Naive thymus-derived CD8-positive, alpha-beta T cell (primary cell): ENCODE data around the gene HOXB7. TPM values are rescaled to one million over a fixed set of nuclear protein-coding genes. Genes with fewer than 3 reads are reported as not detected.

Source experiments
- ATAC-seq, 2 donors: fragments of 150-1000 bp; cut with Tn5 transposase in 1 of 2; sonication (Bioruptor Pico), chemical (Tn5 transposase) in 1 of 2; 1 replicate in 1 of 2; 2 replicates in 1 of 2; pipeline ENCODE4 v1.10.0; 2021; ENCODE audit warnings: mild to moderate bottlenecking in 2 of 2, moderate library complexity in 2 of 2
- POLR2A ChIA-PET: fragments of 350-600 bp; sonication (Branson Sonifier 250); formaldehyde crosslinking; loops from one replicate; lab custom pipeline; 2021; ENCODE audit warnings: antibody characterized with exemption; lab: Charles Lee
- DNase-seq, 10 donors: peaks; one replicate each; pipeline versions ENCODE4 v3.0.0 to v3.0.0-alpha.2; 2020 to 2022
- H3K27ac Mint-ChIP-seq, 10 donors: one replicate each; pipeline ENCODE4 v1.8.0; 2020 to 2022; ENCODE audit warnings: mild to moderate bottlenecking in 10 of 10, mixed read lengths in 10 of 10, moderate library complexity in 4 of 10, inconsistent platforms in 1 of 10
- H3K27me3 Mint-ChIP-seq, 5 donors: one replicate each; pipeline ENCODE4 v1.8.0; 2021 to 2022; ENCODE audit warnings: mixed read lengths in 5 of 5
- H3K36me3 Mint-ChIP-seq, 3 donors: one replicate each; pipeline ENCODE4 v1.8.0; 2020 to 2022; ENCODE audit warnings: mixed read lengths in 3 of 3, mild to moderate bottlenecking in 2 of 3, inconsistent platforms in 1 of 3
- H3K4me1 Mint-ChIP-seq, 4 donors: one replicate each; pipeline ENCODE4 v1.8.0; 2021 to 2022; ENCODE audit warnings: mixed read lengths in 4 of 4
- H3K4me3 Mint-ChIP-seq, 10 donors: one replicate each; pipeline ENCODE4 v1.8.0; 2020 to 2022; ENCODE audit warnings: mild to moderate bottlenecking in 10 of 10, mixed read lengths in 10 of 10, moderate library complexity in 6 of 10, inconsistent platforms in 1 of 10
- H3K9me3 Mint-ChIP-seq, 9 donors: one replicate each; pipeline ENCODE4 v1.8.0; 2020 to 2022; ENCODE audit warnings: mixed read lengths in 9 of 9, mild to moderate bottlenecking in 3 of 9, inconsistent platforms in 1 of 9, moderate library complexity in 1 of 9
- polyA plus RNA-seq, 3 donors: library from polyadenylated mRNA; unstranded; fragments of 300-500 nt; fragmentation: Illumina TruSeq; gene quantifications; one replicate each; pipeline ENCODE4 v1.2.3, GENCODE V29; 2021
- total RNA-seq, 8 experiments: library from RNA in 2 of 8; stranded (reverse) in 2 of 8; gene quantifications; one replicate each; pipeline ENCODE4 v1.2.3 and lab custom pipeline; 2021 to 2026

The HOXB7 gene
- total RNA-seq (not detected), polyA plus RNA-seq (under 1 TPM in 2 of 3 donors, not detected in 1; 0.22 to 0.40 TPM), total RNA-seq (lab: John Stamatoyannopoulos, UW) (0 to 0.15 (median 0.04) reads per million in 6 experiments)

GRCh38 chr17:48610282-48611211 lies at the start of gene HOXB7:
HOXB7 (minus strand) TSS chr17:48611017; CDS start chr17:48610918, 99 bp downstream.
- POLR2A ChIA-PET: interaction anchor here (0.6 to 1.9 kb wide), 4 partner anchors 11 to 130 kb away, joined by 3 to 5 read pairs (median 4); partner anchors contain the start of gene HOXB9
- H3K27me3 Mint-ChIP-seq: peaks cover 29 to 91% (median 68%) of the 10 kb centered on the region in 5 donors
- DNase-seq: peak in 9 of 10 donors; percentile 39 to 66 (median 54)
- peak within 1 kb of the TSS in 4 of 10 donors; percentile 69 to 88 (median 74) for H3K27ac Mint-ChIP-seq
- peak within 1 kb of the TSS; percentile 88 to 97 (median 94) for H3K4me3 Mint-ChIP-seq
- ATAC-seq: peak; percentile 6 to 38
- H3K9me3 Mint-ChIP-seq: no peaks in the 10 kb centered on the region
- peaks cover 21 to 46% (median 36%) of the 10 kb centered on the region in 4 donors for H3K4me1 Mint-ChIP-seq
- peaks cover 0 to 12% (median 0%) of the 10 kb centered on the region in 3 donors for H3K36me3 Mint-ChIP-seq

GRCh38 chr17:48655913-48656312 lies 45.1 kb upstream of the HOXB7 start:
- Mint-ChIP-seq H3K36me3 (no peaks in the 10 kb centered on the region), H3K27me3 (peaks cover 0 to 9% (median 5%) of the 10 kb centered on the region in 5 donors), H3K9me3 (no peaks in the 10 kb centered on the region), H3K4me1 (peaks cover 0 to 9% (median 0%) of the 10 kb centered on the region in 4 donors), H3K27ac (peak overlapping the region in 1 of 10 donors; percentile 73), H3K4me3 (no peak overlapping the region)
- no peak for ATAC-seq
- POLR2A ChIA-PET: no interaction called here
- no peak for DNase-seq

GRCh38 chr17:48649741-48650140 lies 38.9 kb upstream of the HOXB7 start:
- H3K36me3 Mint-ChIP-seq: no peaks in the 10 kb centered on the region
- H3K9me3 Mint-ChIP-seq: no peaks in the 10 kb centered on the region
- peaks cover 12 to 53% (median 37%) of the 10 kb centered on the region in 5 donors for H3K27me3 Mint-ChIP-seq
- DNase-seq (no peak), ATAC-seq (no peak)
- peaks cover 4 to 24% (median 16%) of the 10 kb centered on the region in 4 donors for H3K4me1 Mint-ChIP-seq
- POLR2A ChIA-PET: no interaction called here
- H3K4me3 Mint-ChIP-seq: no peak overlapping the region
- H3K27ac Mint-ChIP-seq: no peak overlapping the region

GRCh38 chr17:48647963-48648245 lies 37.1 kb upstream of the HOXB7 start:
- H3K36me3 Mint-ChIP-seq: no peaks in the 10 kb centered on the region
- POLR2A ChIA-PET: interaction anchor here (1.0 kb wide), 1 partner anchor 48 kb away, joined by 4 read pairs; no protein-coding TSS in a partner anchor
- no peaks in the 10 kb centered on the region for H3K9me3 Mint-ChIP-seq
- ATAC-seq (no peak), DNase-seq (no peak)
- peaks cover 29 to 71% (median 51%) of the 10 kb centered on the region in 5 donors for H3K27me3 Mint-ChIP-seq
- H3K4me1 Mint-ChIP-seq: peaks cover 4 to 25% (median 16%) of the 10 kb centered on the region in 4 donors
- H3K4me3 Mint-ChIP-seq: peak overlapping the region; percentile 13 to 95 (median 85)
- peak overlapping the region in 3 of 10 donors; percentile 13 to 70 (median 65) for H3K27ac Mint-ChIP-seq

- Mint-ChIP-seq H3K36me3 (no peaks in the 10 kb centered on the region), H3K27ac (peak overlapping the region in 5 of 10 donors; percentile 13 to 70 (median 54)), H3K4me3 (peak overlapping the region; percentile 75 to 96 (median 90)), H3K4me1 (peaks cover 6 to 31% (median 17%) of the 10 kb centered on the region in 4 donors), H3K9me3 (no peaks in the 10 kb centered on the region), H3K27me3 (peaks cover 29 to 77% (median 56%) of the 10 kb centered on the region in 5 donors)
- peak; percentile 21 to 31 for ATAC-seq
- peak in 1 of 10 donors; percentile 21 for DNase-seq
- POLR2A ChIA-PET: interaction anchor here (1.0 kb wide), 1 partner anchor 48 kb away, joined by 4 read pairs; no protein-coding TSS in a partner anchor
Measured at GRCh38 chr17:48647103-48647962, 36.5 kb upstream of the HOXB7 start.

- peaks cover 10 to 39% (median 20%) of the 10 kb centered on the region in 4 donors for H3K4me1 Mint-ChIP-seq
- peak overlapping the region in 1 of 10 donors; percentile 69 for H3K27ac Mint-ChIP-seq
- H3K9me3 Mint-ChIP-seq: no peaks in the 10 kb centered on the region
- peak overlapping the region; percentile 75 to 96 (median 90) for H3K4me3 Mint-ChIP-seq
- POLR2A ChIA-PET: interaction anchor here (0.7 kb wide), 1 partner anchor 77 kb away, joined by 3 read pairs; no protein-coding TSS in a partner anchor
- DNase-seq (peak in 3 of 10 donors; percentile 7 to 37 (median 23)), ATAC-seq (peak; percentile 77 to 80)
- H3K27me3 Mint-ChIP-seq: peaks cover 32 to 86% (median 58%) of the 10 kb centered on the region in 5 donors
- H3K36me3 Mint-ChIP-seq: peaks cover 0 to 2% (median 0%) of the 10 kb centered on the region in 3 donors
Measured at GRCh38 chr17:48646183-48647102, 35.6 kb upstream of the HOXB7 start.

- Mint-ChIP-seq H3K27ac (no peak overlapping the region), H3K9me3 (no peaks in the 10 kb centered on the region), H3K27me3 (peaks cover 37 to 93% (median 64%) of the 10 kb centered on the region in 5 donors), H3K4me3 (peak overlapping the region; percentile 50 to 94 (median 77)), H3K36me3 (peaks cover 0 to 2% (median 0%) of the 10 kb centered on the region in 3 donors), H3K4me1 (peaks cover 12 to 43% (median 22%) of the 10 kb centered on the region in 4 donors)
- POLR2A ChIA-PET: interaction anchor here (0.7 kb wide), 1 partner anchor 78 kb away, joined by 3 read pairs; no protein-coding TSS in a partner anchor
- ATAC-seq: no peak
- DNase-seq: no peak
Measured at GRCh38 chr17:48645639-48646182, 34.9 kb upstream of the HOXB7 start.

GRCh38 chr17:48644910-48645557 lies 34.2 kb upstream of the HOXB7 start:
- H3K4me3 Mint-ChIP-seq: peak overlapping the region in 8 of 10 donors; percentile 29 to 83 (median 64)
- ATAC-seq (no peak), DNase-seq (no peak)
- H3K27me3 Mint-ChIP-seq: peaks cover 38 to 99% (median 68%) of the 10 kb centered on the region in 5 donors
- H3K4me1 Mint-ChIP-seq: peaks cover 12 to 43% (median 22%) of the 10 kb centered on the region in 4 donors
- no peaks in the 10 kb centered on the region for H3K9me3 Mint-ChIP-seq
- peaks cover 0 to 2% (median 0%) of the 10 kb centered on the region in 3 donors for H3K36me3 Mint-ChIP-seq
- H3K27ac Mint-ChIP-seq: no peak overlapping the region
- POLR2A ChIA-PET: no interaction called here

- no peaks in the 10 kb centered on the region for H3K9me3 Mint-ChIP-seq
- DNase-seq: no peak
- POLR2A ChIA-PET: interaction anchor here (0.5 kb wide), 1 partner anchor 240 kb away, joined by 3 read pairs; no protein-coding TSS in a partner anchor
- ATAC-seq: no peak
- peaks cover 0 to 2% (median 0%) of the 10 kb centered on the region in 3 donors for H3K36me3 Mint-ChIP-seq
- H3K4me1 Mint-ChIP-seq: peaks cover 12 to 43% (median 22%) of the 10 kb centered on the region in 4 donors
- H3K4me3 Mint-ChIP-seq: peak overlapping the region in 2 of 10 donors; percentile 27 to 34
- H3K27me3 Mint-ChIP-seq: peaks cover 44 to 99% (median 73%) of the 10 kb centered on the region in 5 donors
- no peak overlapping the region for H3K27ac Mint-ChIP-seq
Measured at GRCh38 chr17:48644159-48644558, 33.3 kb upstream of the HOXB7 start.

- H3K9me3 Mint-ChIP-seq: no peaks in the 10 kb centered on the region
- H3K27me3 Mint-ChIP-seq: peaks cover 46 to 99% (median 78%) of the 10 kb centered on the region in 5 donors
- peaks cover 12 to 43% (median 22%) of the 10 kb centered on the region in 4 donors for H3K4me1 Mint-ChIP-seq
- no peak for ATAC-seq
- H3K4me3 Mint-ChIP-seq: no peak overlapping the region
- POLR2A ChIA-PET: interaction anchor here (0.5 kb wide), 1 partner anchor 240 kb away, joined by 3 read pairs; no protein-coding TSS in a partner anchor
- H3K27ac Mint-ChIP-seq: no peak overlapping the region
- no peak for DNase-seq
- H3K36me3 Mint-ChIP-seq: peaks cover 0 to 2% (median 0%) of the 10 kb centered on the region in 3 donors
Measured at GRCh38 chr17:48643697-48644012, 32.8 kb upstream of the HOXB7 start.
